SK-N-SH treated with all-trans-retinoic acid at 6 μM for 48 hours (cell line): ENCODE results near the gene GPRIN3.

ENCODE experiments used
- ATAC-seq: fragments of 200-7000 bp; cut with Tn5 transposase; 3 replicates; pipeline ENCODE4 v1.9.1; 2020; ENCODE audit warnings: mild to moderate bottlenecking, moderate library complexity
- ARNTL ChIP-seq: fragments of 450-650 bp; formaldehyde crosslinking; IDR thresholded peaks from 2 replicates; pipeline ENCODE4 v1.5.0; 2020; ENCODE audit warnings: low read depth, mild to moderate bottlenecking, moderate library complexity, borderline replicate concordance
- BACH2 ChIP-seq: fragments of 250-450 bp; sonication (Bioruptor Pico); IDR thresholded peaks from 2 replicates; pipeline ENCODE4 v1.9.0; 2021; ENCODE audit warnings: mild to moderate bottlenecking, borderline replicate concordance
- CREB5 ChIP-seq: fragments of 250-450 bp; sonication (Bioruptor Pico); IDR thresholded peaks from 2 replicates; pipeline ENCODE4 v1.5.1; 2020; ENCODE audit warnings: low read depth, mild to moderate bottlenecking, moderate library complexity
- CSDC2 ChIP-seq: fragments of 250-450 bp; sonication (Bioruptor Pico); IDR thresholded peaks from 2 replicates; pipeline ENCODE4 v1.5.0; 2020; ENCODE audit warnings: mild to moderate bottlenecking, moderate library complexity
- CSRNP3 ChIP-seq: fragments of 250-450 bp; sonication (Bioruptor Pico); IDR thresholded peaks from 2 replicates; pipeline ENCODE4 v1.5.1; 2021; ENCODE audit warnings: mild to moderate bottlenecking, moderate library complexity
- GLIS3 ChIP-seq: fragments of 250-450 bp; sonication (Bioruptor Pico); IDR thresholded peaks from 2 replicates; pipeline ENCODE4 v1.5.0; 2020; ENCODE audit warnings: mild to moderate bottlenecking, moderate library complexity
- ISL1 ChIP-seq: fragments of 250-450 bp; sonication (Bioruptor Pico); IDR thresholded peaks from 2 replicates; pipeline ENCODE4 v2.1.2; 2022; ENCODE audit warnings: mild to moderate bottlenecking, moderate library complexity
- OSR1 ChIP-seq: fragments of 250-450 bp; sonication (Bioruptor Pico); IDR thresholded peaks from 2 replicates; pipeline ENCODE4 v1.8.0; 2022; ENCODE audit warnings: moderate library complexity, mild to moderate bottlenecking, inconsistent platforms
- PATZ1 ChIP-seq: fragments of 250-450 bp; sonication (Bioruptor Pico); IDR thresholded peaks from 2 replicates; pipeline ENCODE4 v1.8.0; 2020; ENCODE audit warnings: mild to moderate bottlenecking, moderate library complexity, borderline replicate concordance
- POU6F1 ChIP-seq: fragments of 250-450 bp; sonication (Bioruptor Pico); IDR thresholded peaks from 2 replicates; pipeline ENCODE4 v1.8.0; 2021; ENCODE audit warnings: low read depth, mild to moderate bottlenecking, moderate library complexity, borderline replicate concordance
- PPARA ChIP-seq: fragments of 250-450 bp; sonication (Bioruptor Pico); IDR thresholded peaks from 2 replicates; pipeline ENCODE4 v1.5.0; 2020; ENCODE audit warnings: mild to moderate bottlenecking, borderline replicate concordance
- RARB ChIP-seq: fragments of 250-450 bp; sonication (Bioruptor Pico); IDR thresholded peaks from 2 replicates; pipeline ENCODE4 v1.8.0; 2021; ENCODE audit warnings: mild to moderate bottlenecking, moderate library complexity
- SNAI2 ChIP-seq: fragments of 250-450 bp; sonication (Bioruptor Pico); IDR thresholded peaks from 2 replicates; pipeline ENCODE4 v1.5.0; 2020; ENCODE audit warnings: mild to moderate bottlenecking, moderate library complexity
- TOX ChIP-seq: fragments of 250-450 bp; sonication (Bioruptor Pico); IDR thresholded peaks from 2 replicates; pipeline ENCODE4 v1.8.0; 2021; ENCODE audit warnings: mild to moderate bottlenecking, moderate library complexity, borderline replicate concordance
- TSHZ2 ChIP-seq: fragments of 250-450 bp; sonication (Bioruptor Pico); IDR thresholded peaks from 2 replicates; pipeline ENCODE4 v1.5.0; 2020; ENCODE audit warnings: mild to moderate bottlenecking, moderate library complexity
- ZC3H10 ChIP-seq: fragments of 250-450 bp; sonication (Bioruptor Pico); IDR thresholded peaks from 2 replicates; pipeline ENCODE4 v1.5.1; 2021; ENCODE audit warnings: mild to moderate bottlenecking, moderate library complexity
- ZFP3 ChIP-seq: fragments of 250-450 bp; sonication (Bioruptor Pico); IDR thresholded peaks from 2 replicates; pipeline ENCODE4 v1.5.0; 2020; ENCODE audit warnings: mild to moderate bottlenecking, moderate library complexity
- ZFP30 ChIP-seq: fragments of 450-650 bp; formaldehyde crosslinking; IDR thresholded peaks from 2 replicates; pipeline ENCODE4 v1.5.0; 2022; ENCODE audit warnings: mild to moderate bottlenecking, moderate library complexity
- ZNF565 ChIP-seq: fragments of 450-650 bp; formaldehyde crosslinking; conservative IDR thresholded peaks from 2 replicates; pipeline ENCODE4 v1.5.0; 2020; ENCODE audit warnings: low read depth, mild to moderate bottlenecking, moderate library complexity
- ZNF70 ChIP-seq: fragments of 450-650 bp; formaldehyde crosslinking; IDR thresholded peaks from 2 replicates; pipeline ENCODE4 v1.5.0; 2020; ENCODE audit warnings: mild to moderate bottlenecking, moderate library complexity
- ZNF8 ChIP-seq: fragments of 450-650 bp; formaldehyde crosslinking; IDR thresholded peaks from 2 replicates; pipeline ENCODE4 v1.5.0; 2020; ENCODE audit warnings: mild to moderate bottlenecking, moderate library complexity

GPRIN3 gene

GRCh38 chr4:89221167-89221867, 86.3 kb downstream of the GPRIN3 start:
- no peak for TF ChIP-seq ISL1 (CRISPR knock-in tag)
- TF ChIP-seq ZNF565 (CRISPR knock-in tag) = no peak
- TF ChIP-seq ZC3H10 (CRISPR knock-in tag) = no peak
- no peak for ATAC-seq

- no peak for ATAC-seq
- TF ChIP-seq ZFP3 (CRISPR knock-in tag) (no peak), ISL1 (CRISPR knock-in tag) (no peak), ZNF8 (CRISPR knock-in tag) (no peak), GLIS3 (CRISPR knock-in tag) (no peak), ARNTL (CRISPR knock-in tag) (no peak), CSDC2 (CRISPR knock-in tag) (no peak), ZFP30 (CRISPR knock-in tag) (no peak), POU6F1 (no peak), BACH2 (CRISPR knock-in tag) (no peak), TSHZ2 (CRISPR knock-in tag) (no peak), CREB5 (CRISPR knock-in tag) (no peak), OSR1 (no peak), PPARA (CRISPR knock-in tag) (no peak), TOX (CRISPR knock-in tag) (no peak), PATZ1 (CRISPR knock-in tag) (no peak), ZNF565 (CRISPR knock-in tag) (no peak), CSRNP3 (CRISPR knock-in tag) (no peak), RARB (no peak), SNAI2 (CRISPR knock-in tag) (no peak)
Measured at GRCh38 chr4:89218587-89218986, 89.0 kb downstream of the GPRIN3 start.

- no peak for ATAC-seq
Measured at GRCh38 chr4:89217604-89218003, 90.0 kb downstream of the GPRIN3 start.

More at GRCh38 chr4:89217604-89218003, 90.0 kb downstream of the GPRIN3 start:
- TF ChIP-seq RARB (no peak), BACH2 (CRISPR knock-in tag) (no peak), PATZ1 (CRISPR knock-in tag) (no peak), ZNF8 (CRISPR knock-in tag) (no peak), SNAI2 (CRISPR knock-in tag) (no peak), OSR1 (no peak), ZNF565 (CRISPR knock-in tag) (no peak), CSDC2 (CRISPR knock-in tag) (no peak), CSRNP3 (CRISPR knock-in tag) (no peak), ZC3H10 (CRISPR knock-in tag) (no peak), ZNF70 (CRISPR knock-in tag) (no peak), ZFP30 (CRISPR knock-in tag) (no peak)
